Muscle of back (tissue), 11 donors: ENCODE data around the gene RASSF5. TPM values are rescaled to one million over a fixed set of nuclear protein-coding genes. Genes with fewer than 3 reads are reported as not detected.
"Not testable (repeated sequence)": the region's sequence is repeated elsewhere in the genome, so short reads cannot be mapped to it uniquely, and the experiment has no call there.

Experiments
- DNase-seq, 3 donors: peaks; one replicate each; pipeline versions ENCODE4 v3.0.0 to v3.0.0-alpha.2; 2013
- polyA plus RNA-seq, 10 donors: library from polyadenylated mRNA; unstranded; fragments of 120-200 nt; gene quantifications; one replicate each; pipeline ENCODE4 v1.2.1, GENCODE V29; 2013; ENCODE audit not compliant: insufficient read length in 10 of 10

RASSF5 gene
- polyA plus RNA-seq, 10 donors: 5.9 to 12.8 (median 8.0) TPM

DNA sequence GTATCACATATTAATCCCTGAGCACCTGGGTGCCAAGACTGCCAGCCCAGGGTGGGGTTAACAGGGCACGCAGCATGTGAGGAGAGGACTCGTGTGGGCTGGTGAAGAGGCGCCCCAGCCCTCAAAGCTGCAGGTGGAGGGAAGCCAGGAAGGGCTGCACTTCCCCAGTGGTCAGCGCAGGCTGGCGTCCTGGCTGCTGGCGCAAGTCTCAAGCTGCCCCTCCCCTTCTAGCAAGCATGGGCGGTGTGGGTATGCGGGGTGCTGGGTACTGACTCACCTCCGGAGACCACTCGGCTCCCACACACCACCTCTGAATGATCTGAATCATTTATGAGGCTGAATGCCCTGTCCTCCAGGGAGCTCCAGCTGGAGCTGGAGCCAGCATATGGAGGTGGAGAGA lies 60.9 kb downstream of the RASSF5 start:
- DNase-seq: no peak

DNA sequence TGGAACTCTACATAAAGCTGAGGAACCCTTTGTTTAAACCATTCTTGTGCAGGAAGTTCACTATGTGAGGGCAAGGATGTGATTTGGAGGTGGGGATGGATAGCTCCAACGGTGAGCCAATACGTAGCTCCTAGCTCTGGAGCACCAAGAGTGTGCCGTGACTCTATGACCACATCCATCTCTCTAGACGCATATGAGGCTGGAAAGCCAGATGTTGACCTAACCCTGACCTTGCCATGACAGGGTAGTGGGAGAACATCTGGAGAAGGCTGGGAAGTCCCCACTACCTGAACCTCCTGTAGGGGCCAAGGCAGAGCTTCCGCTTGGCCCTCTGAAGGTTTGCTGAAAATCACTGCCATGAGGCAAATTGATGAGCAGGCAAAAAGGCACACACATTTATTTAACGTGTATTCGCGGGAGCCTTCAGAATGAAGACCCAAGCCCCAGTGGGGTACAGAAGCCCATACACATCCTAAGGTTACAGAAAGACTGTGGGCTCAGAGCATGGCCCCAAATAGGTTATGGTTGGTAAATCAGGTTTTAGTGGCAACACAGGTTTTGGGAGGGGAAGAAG lies 61.5 kb downstream of the RASSF5 start:
- no peak for DNase-seq

DNA sequence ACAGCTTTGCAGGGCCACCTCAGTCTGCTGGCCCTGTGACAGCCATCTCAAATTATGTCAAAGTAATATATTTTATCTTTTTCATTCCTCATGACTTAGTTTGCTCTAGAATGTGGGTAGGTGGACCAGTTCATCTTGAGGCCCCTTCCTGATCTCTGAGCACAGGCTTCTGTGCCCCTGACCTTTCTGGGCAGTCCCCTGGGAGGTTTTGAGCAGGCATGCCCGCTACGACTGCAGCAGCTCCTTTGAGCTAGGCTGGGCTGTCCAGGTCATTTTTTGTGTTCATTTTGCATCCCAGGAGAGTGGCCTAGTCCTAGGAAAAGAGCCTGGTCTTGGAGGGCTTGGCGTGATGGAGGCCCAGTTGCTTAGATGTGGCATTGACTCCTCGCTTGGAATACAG lies 62.2 kb downstream of the RASSF5 start:
- no peak for DNase-seq

DNA sequence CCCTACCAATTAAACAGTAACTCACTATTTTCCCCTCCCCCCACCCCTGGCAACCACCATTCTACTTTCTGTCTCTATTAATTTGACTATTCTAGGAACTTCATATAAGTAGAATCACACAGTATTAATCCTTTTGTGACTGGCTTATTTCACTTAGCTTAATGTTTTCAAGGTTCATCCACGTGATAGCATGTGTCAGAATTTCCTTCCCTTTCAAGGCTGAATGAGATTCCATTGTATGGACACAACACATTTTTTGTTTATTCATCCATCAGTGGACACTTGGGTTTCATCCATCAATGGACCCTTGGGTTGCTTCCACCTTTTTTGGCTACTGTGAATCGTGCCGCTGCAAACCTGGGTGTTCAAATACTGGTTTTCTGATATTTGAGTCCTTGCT lies 63.2 kb downstream of the RASSF5 start:
- DNase-seq: no peak

DNA sequence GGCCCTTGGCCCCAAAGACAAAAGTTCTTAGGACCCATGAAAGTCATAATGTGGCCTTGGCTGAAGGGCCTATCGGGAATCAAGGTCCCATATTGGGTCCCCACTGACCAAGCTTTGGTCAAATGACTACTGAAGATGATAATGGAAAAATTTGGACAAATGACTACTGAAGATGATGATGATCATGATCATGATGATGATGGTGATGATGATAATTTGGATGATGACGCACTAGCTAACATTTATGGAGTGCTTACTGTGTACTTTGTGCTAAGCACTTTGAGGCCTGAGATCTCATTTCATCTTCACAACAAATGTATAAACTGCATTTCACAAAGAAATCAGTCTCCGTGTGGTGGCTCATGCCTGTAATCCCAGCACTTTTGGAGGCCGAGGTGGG lies 65.5 kb downstream of the RASSF5 start:
- no peak for DNase-seq

DNA sequence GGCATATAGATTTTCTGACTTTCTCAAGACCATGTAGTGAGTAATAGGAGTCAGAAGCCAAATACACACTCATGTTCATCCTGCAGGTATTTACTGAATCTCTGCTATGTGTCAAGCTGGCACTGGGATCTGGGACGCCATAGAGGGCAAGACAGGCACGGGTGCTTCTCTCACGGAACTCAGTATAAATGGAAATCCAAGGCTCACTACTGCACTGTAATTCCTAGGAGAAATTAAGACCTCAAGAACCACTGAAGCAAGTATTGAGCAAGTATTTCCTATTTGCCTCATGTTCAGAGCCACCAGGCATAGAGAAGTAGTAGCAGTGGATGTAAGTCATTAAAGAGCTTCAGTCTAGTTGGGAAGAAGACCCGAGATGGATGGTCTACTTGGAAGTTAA lies 66.0 kb downstream of the RASSF5 start:
- no peak for DNase-seq

DNA sequence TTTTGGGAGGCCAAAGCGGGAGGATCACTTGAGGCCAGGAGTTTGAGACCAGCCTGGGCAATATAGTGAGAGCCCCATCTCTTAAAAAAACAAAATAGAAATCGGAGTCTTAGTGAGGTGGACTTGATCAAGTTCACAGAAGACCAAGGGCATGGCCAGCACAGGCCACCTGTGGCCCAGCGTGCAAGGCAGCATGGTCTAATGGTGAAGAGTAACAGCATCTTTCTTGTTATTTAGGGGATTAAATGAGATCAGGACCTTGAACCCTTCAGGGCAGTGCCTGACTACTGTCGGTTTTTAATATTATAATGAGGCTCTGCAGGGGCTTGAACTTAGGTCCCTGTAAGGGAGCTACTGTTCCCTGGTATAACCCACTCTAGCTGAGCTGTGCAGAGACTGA lies 66.4 kb downstream of the RASSF5 start:
- DNase-seq: no peak

DNA sequence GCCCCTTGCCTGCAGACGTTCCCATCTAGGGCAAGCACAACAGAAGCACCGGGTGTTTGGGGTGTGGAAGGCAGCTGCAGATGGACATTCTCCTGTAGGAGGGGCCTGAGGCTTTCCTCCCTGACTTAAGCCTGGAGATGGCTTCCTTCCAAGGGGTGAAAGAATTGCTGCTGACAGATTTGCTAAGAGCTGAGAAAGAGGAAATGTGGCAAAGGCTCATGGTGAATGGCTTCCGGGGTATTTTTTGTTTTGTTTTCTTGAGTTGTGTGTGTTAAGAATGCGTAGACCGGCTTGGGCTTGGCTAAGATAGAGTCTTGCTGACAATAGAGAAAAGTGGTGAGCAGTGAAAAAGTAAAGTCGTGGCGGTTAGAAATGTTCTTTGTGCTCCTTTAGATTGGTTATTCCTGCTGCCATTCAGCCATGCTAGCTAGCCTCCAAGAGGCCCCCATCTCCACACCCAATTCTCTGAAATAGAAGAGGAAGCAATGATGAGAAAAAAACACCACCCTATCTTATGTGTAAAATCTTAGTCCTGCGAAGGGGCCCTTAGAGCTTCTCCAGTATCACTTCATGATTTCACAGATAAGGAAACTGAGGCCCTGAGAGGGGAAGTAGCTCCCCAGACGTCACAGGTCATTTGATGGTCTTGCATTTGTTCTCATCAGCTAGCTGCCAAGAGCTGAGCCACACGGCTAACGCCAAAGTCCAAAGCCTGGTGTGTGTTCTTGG lies 68.0 kb downstream of the RASSF5 start:
- peak; percentile 71 to 86 (median 77) for DNase-seq

DNA sequence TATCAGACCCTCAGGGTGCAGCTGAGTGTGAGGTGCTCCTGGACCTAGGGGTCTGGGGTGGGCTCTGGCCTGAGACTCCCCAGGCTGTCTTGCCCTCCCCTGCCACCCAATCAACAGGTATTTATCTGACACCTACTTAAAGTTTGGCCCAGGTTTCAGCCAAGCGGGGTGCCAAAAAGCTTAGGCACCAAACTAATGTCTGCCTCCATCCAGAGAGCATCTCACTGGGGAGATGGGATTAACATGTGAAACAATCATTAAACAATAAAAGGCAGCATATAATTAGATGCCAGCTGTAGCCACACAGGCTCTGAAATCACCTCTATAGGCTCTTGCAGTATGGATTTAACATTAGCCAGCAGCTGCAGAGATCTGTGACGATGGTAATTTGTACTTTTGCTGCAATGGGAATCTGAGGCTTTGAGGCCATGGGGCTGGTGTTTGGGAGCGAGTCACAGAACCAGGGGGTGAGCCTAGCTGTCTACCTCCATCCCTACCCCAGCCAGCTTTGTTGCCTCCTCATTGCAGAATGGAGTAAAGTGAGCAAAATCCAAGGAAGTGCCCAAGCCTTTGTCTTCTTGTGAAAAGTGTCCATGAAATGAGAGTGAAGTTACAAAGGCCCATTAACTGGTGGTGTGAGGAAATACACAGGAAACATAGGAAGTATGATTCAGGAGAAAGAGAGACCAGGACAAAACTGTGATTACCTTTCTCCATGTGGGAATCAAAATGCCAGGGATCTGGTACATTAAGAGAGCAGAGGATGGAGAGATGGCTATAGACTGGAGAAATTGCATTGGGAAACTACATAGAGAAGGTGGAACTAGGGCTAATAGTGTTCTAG lies 68.8 kb downstream of the RASSF5 start:
- DNase-seq: peak in 1 of 3 donors; percentile 37

DNA sequence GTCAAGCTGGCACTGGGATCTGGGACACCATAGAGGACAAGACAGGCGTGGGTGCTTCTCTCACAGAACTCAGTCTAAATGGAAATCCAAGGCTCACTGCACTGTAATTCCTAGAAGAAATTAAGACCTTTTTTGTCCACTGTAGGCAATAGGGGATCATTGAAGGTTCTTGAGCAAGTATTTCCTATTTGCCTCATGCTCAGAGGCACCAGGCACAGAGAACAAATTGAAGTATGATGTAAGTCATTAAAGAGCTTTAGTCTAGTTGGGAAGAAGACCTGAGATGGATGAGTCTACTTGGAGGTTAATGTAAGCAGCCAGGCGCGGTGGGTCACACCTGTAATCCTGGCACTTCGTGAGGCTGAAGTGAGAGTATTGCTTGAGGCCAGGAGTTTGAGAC lies 70.3 kb downstream of the RASSF5 start:
- no peak for DNase-seq

DNA sequence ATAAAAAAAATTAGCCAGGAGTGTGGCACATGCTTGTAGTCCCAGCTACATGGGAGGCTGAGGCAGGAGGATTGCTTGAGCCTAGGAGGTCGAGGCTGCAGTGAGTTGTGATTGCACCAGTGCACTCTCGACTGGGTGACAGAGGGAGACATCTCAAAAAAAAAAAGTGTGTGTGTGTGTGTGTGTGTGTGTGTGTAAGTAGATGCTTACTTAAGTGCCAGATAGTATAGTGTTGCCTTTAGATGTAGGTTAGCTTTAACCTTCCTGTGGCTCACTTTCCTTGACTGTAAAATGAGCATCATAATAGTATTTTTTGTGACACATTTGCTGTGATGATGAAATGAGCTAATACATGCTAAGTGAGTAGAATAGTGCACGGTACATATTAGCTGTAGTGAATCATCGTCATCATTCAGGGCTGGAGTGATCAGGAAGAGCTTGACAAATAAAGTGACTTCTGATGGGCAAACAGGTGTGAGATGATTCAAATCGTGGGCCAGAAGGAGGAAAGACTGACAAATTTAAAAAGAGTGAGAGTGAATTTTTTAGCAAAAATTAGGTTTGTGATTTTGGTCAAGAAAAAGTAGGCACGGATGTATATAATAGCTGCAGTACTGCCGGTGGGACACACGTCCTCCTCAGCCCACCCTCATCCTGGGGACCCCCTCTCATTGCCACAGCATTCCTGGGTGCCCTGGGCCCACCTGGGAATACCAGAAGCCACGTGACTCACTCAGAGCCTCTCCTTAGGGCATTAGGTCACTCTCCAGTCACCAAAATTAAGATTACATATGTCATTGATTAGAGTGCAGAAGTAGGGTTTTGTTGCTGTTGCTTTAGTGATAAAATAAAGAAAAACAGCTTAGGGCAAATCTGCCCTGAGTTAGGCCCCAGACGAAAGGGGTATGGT lies 71.0 kb downstream of the RASSF5 start:
- DNase-seq: no peak

DNA sequence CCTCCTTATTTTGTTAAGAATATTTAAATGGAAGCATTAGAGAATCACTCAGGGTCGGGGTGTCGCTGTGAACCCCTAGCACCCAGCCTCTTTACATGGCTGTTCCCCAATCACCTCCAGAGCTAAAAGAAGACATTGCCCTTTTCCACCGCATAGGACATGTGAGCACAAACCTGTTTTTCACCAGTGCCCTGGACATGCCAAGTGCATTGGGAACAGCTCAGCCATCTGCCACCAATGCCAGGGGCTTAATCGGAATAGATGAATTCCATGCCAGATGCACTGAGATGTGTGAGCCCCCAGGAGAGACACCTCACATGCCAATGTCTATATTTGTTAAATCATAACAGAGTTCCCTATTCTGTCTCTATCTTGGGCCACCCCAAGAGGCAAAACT lies 71.6 kb downstream of the RASSF5 start:
- DNase-seq: no peak

DNA sequence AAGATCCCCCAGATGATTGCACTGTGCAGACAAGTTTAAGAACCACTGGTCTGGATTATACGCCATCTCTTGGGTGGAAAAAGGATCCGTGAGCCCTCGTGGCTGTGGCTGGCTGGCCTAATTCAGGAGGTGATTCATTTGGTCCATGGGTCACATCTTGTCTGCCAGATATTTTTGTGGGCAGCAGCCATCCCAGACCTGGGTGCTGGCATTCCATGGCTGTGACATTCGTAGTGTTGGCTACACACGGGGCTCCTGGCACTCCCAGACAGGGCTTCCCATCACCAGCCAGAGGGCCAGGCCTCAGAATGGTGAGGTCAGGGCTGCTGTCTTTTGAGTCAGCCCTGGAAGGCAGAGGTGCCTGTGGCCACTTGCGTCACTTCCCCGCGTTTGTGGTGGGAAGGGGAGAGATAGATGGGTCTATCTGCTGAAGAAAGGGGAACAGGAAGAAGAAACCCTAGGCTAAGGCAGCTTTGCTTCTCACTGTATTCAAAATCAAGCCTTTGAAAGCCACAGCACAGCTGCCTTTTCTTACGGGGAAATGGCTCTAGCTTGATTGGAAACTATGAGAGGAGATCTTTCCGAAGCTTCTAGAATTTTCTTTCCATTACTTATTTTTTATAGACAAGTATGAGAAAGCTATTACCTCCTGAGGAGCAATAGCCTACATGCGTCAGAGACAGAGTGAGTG lies 72.6 kb downstream of the RASSF5 start:
- peak in 1 of 3 donors; percentile 54 for DNase-seq

DNA sequence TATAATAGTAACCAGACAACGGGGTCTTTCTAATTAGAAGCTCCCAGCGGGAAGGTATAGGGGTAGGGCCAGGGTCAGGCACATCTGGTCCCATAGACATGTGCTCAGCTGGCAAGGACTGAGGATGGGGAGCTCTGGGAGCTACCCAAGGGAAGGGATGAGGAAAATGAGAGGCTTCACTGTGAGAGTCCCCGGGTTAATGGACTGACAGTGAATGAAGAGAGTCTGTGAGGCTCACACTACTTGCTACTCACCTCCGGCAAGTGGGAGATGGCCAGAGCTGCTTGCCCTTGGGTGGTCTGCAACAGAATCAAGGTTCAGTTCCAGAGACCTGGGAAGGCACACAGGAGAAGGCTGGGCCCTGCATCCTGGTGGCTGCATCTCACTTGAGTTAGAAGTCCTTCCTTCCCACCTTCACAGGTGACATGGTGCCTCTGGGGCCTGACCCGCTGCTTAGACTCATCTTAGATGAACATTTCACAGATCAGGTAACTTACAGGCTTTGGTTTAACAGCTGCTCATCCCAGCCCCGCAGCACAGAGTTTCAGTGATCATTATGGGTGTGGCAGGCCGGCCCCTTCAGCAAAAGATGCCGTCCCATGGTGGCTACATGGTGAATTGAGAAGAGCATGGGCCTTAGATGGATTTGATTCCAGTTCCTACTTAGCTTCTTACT lies 73.2 kb downstream of the RASSF5 start:
- no peak for DNase-seq

DNA sequence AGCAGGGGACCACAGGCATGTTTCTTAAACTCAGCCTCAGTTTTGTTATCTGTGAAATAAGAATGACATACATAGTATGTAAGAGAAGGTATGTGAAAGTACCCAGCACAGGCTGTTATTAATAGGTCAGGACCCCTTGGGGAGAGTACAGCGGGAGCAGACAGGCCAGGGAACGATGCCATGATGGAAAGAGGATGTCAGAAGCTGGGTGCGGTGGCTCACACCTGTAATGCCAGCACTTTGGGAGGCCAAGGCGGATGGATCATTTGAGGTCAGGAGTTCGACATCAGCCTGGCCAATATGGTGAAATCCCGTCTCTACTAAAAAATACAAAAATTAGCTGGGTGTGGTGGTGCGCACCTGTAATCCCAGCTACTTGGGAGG lies 73.8 kb downstream of the RASSF5 start:
- not testable (repeated sequence) for DNase-seq

DNA sequence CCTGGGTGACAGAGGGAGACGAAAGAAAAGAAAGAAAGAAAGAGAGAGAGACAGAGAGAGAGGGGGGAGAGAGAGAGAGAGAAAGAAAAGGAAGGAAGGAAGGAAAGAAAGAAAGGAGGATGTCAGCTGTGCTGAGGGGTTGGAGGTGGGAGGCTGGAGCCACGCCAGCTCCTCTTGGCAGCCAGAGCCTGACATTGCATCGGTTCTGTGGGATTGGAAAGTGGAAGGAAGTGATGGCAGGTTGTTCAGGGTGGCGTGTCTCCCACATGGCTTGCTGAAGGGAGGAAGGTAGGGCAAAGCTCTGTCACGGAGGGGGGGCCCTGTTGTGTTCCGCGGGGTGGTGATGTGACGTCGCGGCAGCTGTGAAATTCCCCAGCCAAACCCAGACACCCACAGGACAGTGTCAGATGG lies 74.2 kb downstream of the RASSF5 start:
- DNase-seq: no peak

DNA sequence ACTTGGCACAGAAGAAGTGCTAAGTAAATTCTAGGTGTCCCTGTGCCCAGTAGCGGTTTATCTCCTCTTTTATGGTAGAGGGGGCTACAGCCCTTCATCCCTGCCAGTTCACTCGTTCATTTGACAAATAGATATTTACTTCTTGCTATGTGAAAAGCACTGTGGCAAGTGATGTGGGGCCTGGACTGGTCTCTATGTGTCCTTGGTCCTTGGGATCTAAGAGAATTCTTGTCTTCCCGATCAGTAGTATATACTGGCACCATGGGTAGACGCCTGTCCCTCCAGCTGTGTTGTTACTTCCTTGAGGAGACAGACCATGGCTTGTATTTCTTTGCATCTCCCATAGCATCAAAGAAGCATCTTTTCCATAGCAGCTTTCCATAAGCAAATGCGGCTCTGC lies 75.2 kb downstream of the RASSF5 start:
- DNase-seq: no peak

DNA sequence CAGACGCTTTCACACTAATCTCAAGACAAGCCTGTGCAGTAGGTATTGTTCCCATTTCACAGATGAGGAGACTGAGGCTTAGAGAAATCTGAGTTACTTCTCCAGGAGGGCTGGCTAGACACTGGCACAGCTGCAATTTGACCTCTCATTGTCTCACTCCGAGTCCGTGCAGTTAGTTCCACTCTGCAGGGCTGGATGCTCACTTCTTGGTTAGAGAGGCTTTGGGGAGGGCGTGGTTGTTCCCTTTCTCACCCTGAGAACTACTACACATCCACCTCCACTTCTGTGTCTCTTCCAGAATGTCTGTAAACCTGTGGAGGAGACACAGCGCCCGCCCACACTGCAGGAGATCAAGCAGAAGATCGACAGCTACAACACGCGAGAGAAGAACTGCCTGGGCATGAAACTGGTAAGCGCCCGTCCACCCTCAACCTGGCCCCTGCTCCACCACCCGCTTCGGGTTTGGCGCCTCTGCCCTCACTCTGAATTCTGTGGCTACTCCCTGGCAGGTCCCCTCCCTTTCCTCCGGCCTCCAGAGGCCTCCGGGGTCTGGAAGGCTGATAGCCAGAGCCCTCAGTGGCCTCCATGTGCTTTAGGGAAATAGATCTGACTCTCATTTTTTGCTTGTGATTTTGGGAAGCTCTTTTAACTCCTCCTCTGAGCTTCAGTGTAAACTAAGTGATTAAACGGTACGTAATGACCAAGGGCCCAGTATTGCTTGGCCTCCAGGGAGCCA lies 75.8 kb downstream of the RASSF5 start:
- DNase-seq: no peak

DNA sequence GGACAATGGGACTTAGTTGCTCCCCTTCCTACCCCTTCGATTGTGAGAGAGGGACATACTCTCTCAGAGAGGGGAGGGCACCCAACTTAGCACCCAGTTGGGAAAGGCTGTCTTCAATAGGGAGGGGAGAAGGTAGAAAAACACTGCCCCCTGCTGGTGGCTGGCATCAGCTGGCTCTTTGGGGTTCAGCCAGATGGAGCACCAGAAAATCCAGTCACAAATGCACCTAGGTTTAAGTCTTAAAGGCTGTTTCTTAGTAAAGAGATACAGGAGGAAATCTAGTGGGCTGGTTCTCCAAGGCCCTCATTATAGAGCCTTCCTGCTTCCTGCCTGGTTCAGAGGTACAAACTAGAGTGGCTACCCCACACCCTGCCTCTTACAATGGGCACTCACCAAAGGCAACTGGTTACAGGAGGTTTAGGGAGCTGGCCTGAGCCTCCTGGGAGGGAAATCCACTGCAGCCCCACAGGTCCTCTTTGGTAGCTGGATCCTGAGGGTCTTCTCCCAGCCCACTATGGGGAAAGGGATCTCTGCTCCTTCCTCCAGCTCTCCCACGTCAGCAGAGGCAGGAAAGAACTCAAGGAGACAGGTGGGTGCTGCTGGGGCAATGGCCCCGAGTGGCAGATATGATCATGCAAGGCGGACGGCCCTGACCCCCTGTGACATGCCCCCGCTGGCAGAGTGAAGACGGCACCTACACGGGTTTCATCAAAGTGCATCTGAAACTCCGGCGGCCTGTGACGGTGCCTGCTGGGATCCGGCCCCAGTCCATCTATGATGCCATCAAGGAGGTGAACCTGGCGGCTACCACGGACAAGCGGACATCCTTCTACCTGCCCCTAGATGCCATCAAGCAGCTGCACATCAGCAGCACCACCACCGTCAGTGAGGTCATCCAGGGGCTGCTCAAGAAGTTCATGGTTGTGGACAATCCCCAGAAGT lies 76.6 kb downstream of the RASSF5 start:
- peak; percentile 52 to 81 (median 77) for DNase-seq
